GM19023 (cell line): Measurements from ENCODE around the gene MRPL28.
"Not testable (repeated sequence)": the region's sequence is repeated elsewhere in the genome, so short reads cannot be mapped to it uniquely, and the experiment has no call there.

ENCODE experiments used
- ATAC-seq: cut with Tn5 transposase; IDR thresholded peaks from one replicate; pipeline ENCODE4 v1.9.1; 2021; ENCODE audit warnings: mild to moderate bottlenecking, moderate library complexity; ENCODE audit not compliant: unreplicated experiment

The MRPL28 gene

GRCh38 chr16:370443-370842, at the start of gene MRPL28:
MRPL28 (minus strand) TSS chr16:370538; CDS start chr16:370218, 320 bp downstream.
- ATAC-seq, result peak; percentile 80

GRCh38 chr16:415170-415498, 44.8 kb upstream of the MRPL28 start:
- not testable (repeated sequence) for ATAC-seq

GRCh38 chr16:414395-415169, 44.2 kb upstream of the MRPL28 start:
- no peak for ATAC-seq

- ATAC-seq, result no peak
These were observed 41.4 kb upstream of the MRPL28 start for GRCh38 chr16:411576-412265.

- ATAC-seq, result no peak
These were observed 40.3 kb upstream of the MRPL28 start for GRCh38 chr16:410516-411178.

GRCh38 chr16:407253-407652, 36.9 kb upstream of the MRPL28 start:
- ATAC-seq, result no peak

- ATAC-seq, result no peak
These were observed 35.5 kb upstream of the MRPL28 start for GRCh38 chr16:405548-406506.

GRCh38 chr16:404971-405486, 34.7 kb upstream of the MRPL28 start:
- ATAC-seq, result no peak

GRCh38 chr16:401468-402348, 31.4 kb upstream of the MRPL28 start, which contains the start of gene DECR2:
DECR2 (plus strand) TSS chr16:401885; CDS start chr16:401964, 79 bp downstream.
- ATAC-seq, result peak; percentile 65

- no peak for ATAC-seq
These were observed 29.8 kb upstream of the MRPL28 start for GRCh38 chr16:400061-400591.

- ATAC-seq, result no peak
These were observed 29.1 kb upstream of the MRPL28 start for GRCh38 chr16:399340-400019.

- ATAC-seq, result no peak
These were observed 28.4 kb upstream of the MRPL28 start for GRCh38 chr16:398561-399339.

GRCh38 chr16:397736-398332, 27.5 kb upstream of the MRPL28 start:
- ATAC-seq, result no peak

- no peak for ATAC-seq
These were observed 26.9 kb upstream of the MRPL28 start, which contains the start of gene NME4 for GRCh38 chr16:397135-397661. NME4 (plus strand) TSS chr16:397199; CDS start chr16:397223, 24 bp downstream.

GRCh38 chr16:396605-397004, 26.3 kb upstream of the MRPL28 start:
- ATAC-seq, result no peak

- no peak for ATAC-seq
These were observed 25.9 kb upstream of the MRPL28 start for GRCh38 chr16:396199-396598.

- ATAC-seq, result no peak
These were observed 22.2 kb upstream of the MRPL28 start for GRCh38 chr16:392450-393030.
